Neuronal stem cell (in vitro differentiated cells): Measurements from ENCODE around the gene TRPM2.

ENCODE experiments used
- DNase-seq: peaks from one replicate; pipeline ENCODE4 v3.0.0-alpha.2; 2013; ENCODE audit warnings: low spot score
- H2AFZ ChIP-seq: one replicate; pipeline ENCODE4 v1.6.1; 2013; ENCODE audit warnings: mild to moderate bottlenecking, low read length, inconsistent platforms
- H2AK5ac ChIP-seq: 2 replicates; pipeline ENCODE4 v1.6.1; 2013; ENCODE audit warnings: low read depth, mild to moderate bottlenecking, inconsistent platforms, low read length, moderate library complexity, mixed read lengths
- H2BK120ac ChIP-seq: 2 replicates; pipeline ENCODE4 v1.6.1; 2013; ENCODE audit warnings: low read depth, mild to moderate bottlenecking, inconsistent platforms, low read length, moderate library complexity, mixed read lengths
- H2BK12ac ChIP-seq: one replicate; pipeline ENCODE4 v1.6.1; 2013; ENCODE audit warnings: low read length, inconsistent platforms
- H2BK15ac ChIP-seq: 2 replicates; pipeline ENCODE4 v1.6.1; 2013; ENCODE audit warnings: mild to moderate bottlenecking, low read length, inconsistent platforms, mixed read lengths
- H2BK5ac ChIP-seq: one replicate; pipeline ENCODE4 v1.6.1; 2013; ENCODE audit warnings: inconsistent platforms, mild to moderate bottlenecking, low read length, moderate library complexity
- H3K14ac ChIP-seq: one replicate; pipeline ENCODE4 v1.6.1; 2013; ENCODE audit warnings: low read length, inconsistent platforms
- H3K18ac ChIP-seq: 2 replicates; pipeline ENCODE4 v1.6.1; 2013; ENCODE audit warnings: low read length, inconsistent platforms
- H3K23ac ChIP-seq: 2 replicates; pipeline ENCODE4 v1.6.1; 2013; ENCODE audit warnings: low read depth, mild to moderate bottlenecking, mixed read lengths, low read length, inconsistent platforms; ENCODE audit not compliant: poor library complexity
- H3K27ac ChIP-seq: replicated peaks from 3 replicates; pipeline ENCODE4 v1.5.1; 2013; ENCODE audit warnings: low read length, inconsistent platforms
- H3K27me3 ChIP-seq, 3 experiments: 2 replicates each; pipeline ENCODE4 v1.6.1; 2013; ENCODE audit warnings: low read length in 3 of 3, mild to moderate bottlenecking in 2 of 3, inconsistent platforms in 1 of 3, low read depth in 1 of 3, mixed read lengths in 1 of 3, moderate library complexity in 1 of 3; ENCODE audit not compliant: control insufficient read depth in 3 of 3, insufficient read depth in 3 of 3
- H3K36me3 ChIP-seq, 2 donors: replicated peaks in 1 of 2; 2 replicates each; pipeline ENCODE4 v1.6.1; 2013; ENCODE audit warnings: low read length in 2 of 2; ENCODE audit not compliant: control insufficient read depth in 2 of 2, insufficient read depth in 2 of 2
- H3K4ac ChIP-seq: 2 replicates; pipeline ENCODE4 v1.6.1; 2013; ENCODE audit warnings: inconsistent platforms, mild to moderate bottlenecking, low read length, moderate library complexity
- H3K4me1 ChIP-seq, 2 donors: 1 replicate in 1 of 2; 2 replicates in 1 of 2; pipeline ENCODE4 v1.6.1; 2013; ENCODE audit warnings: low read length in 2 of 2, low read depth in 1 of 2; ENCODE audit not compliant: control insufficient read depth in 2 of 2, insufficient read depth in 1 of 2
- H3K4me2 ChIP-seq: one replicate; pipeline ENCODE4 v1.6.1; 2013; ENCODE audit warnings: mild to moderate bottlenecking, low read length, inconsistent platforms; ENCODE audit not compliant: insufficient read depth, poor library complexity, severe bottlenecking
- H3K4me3 ChIP-seq, 2 donors: 2 replicates each; pipeline ENCODE4 v1.5.1; 2013; ENCODE audit warnings: low read length in 2 of 2, mild to moderate bottlenecking in 2 of 2, inconsistent platforms in 1 of 2, moderate library complexity in 1 of 2
- H3K79me1 ChIP-seq: one replicate; pipeline ENCODE4 v1.6.1; 2013; ENCODE audit warnings: low read depth, mild to moderate bottlenecking, inconsistent platforms, low read length, moderate library complexity
- H3K9ac ChIP-seq: one replicate; pipeline ENCODE4 v1.6.1; 2013; ENCODE audit warnings: mild to moderate bottlenecking, low read depth, low read length, inconsistent platforms; ENCODE audit not compliant: poor library complexity
- H3K9me3 ChIP-seq, 2 donors: replicated peaks in 1 of 2; 2 replicates each; pipeline versions ENCODE3 to v1.6.1; 2013; ENCODE audit warnings: low read length in 2 of 2, mild to moderate bottlenecking in 2 of 2, inconsistent platforms in 1 of 2, low read depth in 1 of 2, mixed read lengths in 1 of 2, moderate library complexity in 1 of 2; ENCODE audit not compliant: control insufficient read depth in 2 of 2, insufficient read depth in 1 of 2
- H4K8ac ChIP-seq: one replicate; pipeline ENCODE4 v1.6.1; 2013; ENCODE audit warnings: low read depth, mild to moderate bottlenecking, inconsistent platforms, low read length, moderate library complexity
- H4K91ac ChIP-seq: one replicate; pipeline ENCODE4 v1.6.1; 2013; ENCODE audit warnings: low read length, low read depth, mild to moderate bottlenecking, inconsistent platforms; ENCODE audit not compliant: poor library complexity
- WGBS, 2 donors: extraction: QIAGEN DNeasy Blood & Tissue Kit; methylation state at CpG; one replicate each; pipeline ENCODE4 v1.1.7; 2013; ENCODE audit warnings: missing lambda C conversion rate in 2 of 2, mixed read lengths in 1 of 2; ENCODE audit not compliant: insufficient read length in 2 of 2, insufficient replicate concordance in 1 of 2; ENCODE audit errors: extremely low coverage in 2 of 2; 5-methylcytosine and 5-hydroxymethylcytosine counted together

Gene TRPM2

DNA sequence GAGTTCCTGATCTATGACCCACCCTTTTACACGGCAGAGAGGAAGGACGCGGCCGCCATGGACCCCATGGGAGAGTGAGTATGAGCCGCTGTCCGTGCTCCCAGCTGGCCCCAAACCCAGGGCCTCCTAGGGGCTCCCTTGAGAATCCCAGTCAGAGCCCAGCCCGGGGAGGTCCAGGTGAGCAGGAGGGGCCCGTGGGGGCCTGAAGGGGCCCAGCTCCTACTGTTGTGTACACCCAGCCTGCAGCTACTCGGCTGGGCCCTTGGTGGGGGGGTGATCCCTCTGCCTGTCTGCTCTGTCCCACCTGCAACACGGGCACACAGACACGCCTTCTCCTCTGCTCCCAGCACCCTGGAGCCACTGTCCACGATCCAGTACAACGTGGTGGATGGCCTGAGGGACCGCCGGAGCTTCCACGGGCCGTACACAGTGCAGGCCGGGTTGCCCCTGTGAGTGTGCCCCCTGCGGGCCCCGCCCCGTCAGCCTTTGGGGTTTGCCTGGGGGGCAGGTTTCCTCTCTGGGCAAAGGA is 73.3 kb downstream of the TRPM2 start:
- H3K4me2 ChIP-seq, result no peak overlapping the region
- H3K18ac ChIP-seq, result no peak overlapping the region
- peaks cover 0 to 12% (median 0%) of the 10 kb centered on the region in 3 experiments for H3K27me3 ChIP-seq
- no peak overlapping the region for H3K27ac ChIP-seq
- H3K14ac ChIP-seq, result peak overlapping the region; percentile 71
- H4K91ac ChIP-seq, result no peak overlapping the region
- peak overlapping the region; percentile 55 for H3K23ac ChIP-seq
- H2AFZ ChIP-seq, result no peak overlapping the region
- peak overlapping the region; percentile 82 for H4K8ac ChIP-seq
- no peak for DNase-seq
- peaks cover 3 to 11% of the 10 kb centered on the region in 2 donors for H3K9me3 ChIP-seq
- no peak overlapping the region for H2BK120ac ChIP-seq
- H3K79me1 ChIP-seq, result no peaks in the 10 kb centered on the region
- H3K4me3 ChIP-seq, result no peak overlapping the region
- peak overlapping the region; percentile 81 for H2AK5ac ChIP-seq
- peak overlapping the region; percentile 85 for H2BK15ac ChIP-seq
- no peak overlapping the region for H3K4ac ChIP-seq
- peak overlapping the region; percentile 30 for H2BK12ac ChIP-seq
- peaks cover 0 to 6% of the 10 kb centered on the region in 2 donors for H3K4me1 ChIP-seq
- WGBS, 2 donors, result no CpG with 5 or more reads among the region's 21 CpGs
- H3K9ac ChIP-seq, result no peak overlapping the region
- peak overlapping the region; percentile 53 for H2BK5ac ChIP-seq
- H3K36me3 ChIP-seq, result no peaks in the 10 kb centered on the region

DNA sequence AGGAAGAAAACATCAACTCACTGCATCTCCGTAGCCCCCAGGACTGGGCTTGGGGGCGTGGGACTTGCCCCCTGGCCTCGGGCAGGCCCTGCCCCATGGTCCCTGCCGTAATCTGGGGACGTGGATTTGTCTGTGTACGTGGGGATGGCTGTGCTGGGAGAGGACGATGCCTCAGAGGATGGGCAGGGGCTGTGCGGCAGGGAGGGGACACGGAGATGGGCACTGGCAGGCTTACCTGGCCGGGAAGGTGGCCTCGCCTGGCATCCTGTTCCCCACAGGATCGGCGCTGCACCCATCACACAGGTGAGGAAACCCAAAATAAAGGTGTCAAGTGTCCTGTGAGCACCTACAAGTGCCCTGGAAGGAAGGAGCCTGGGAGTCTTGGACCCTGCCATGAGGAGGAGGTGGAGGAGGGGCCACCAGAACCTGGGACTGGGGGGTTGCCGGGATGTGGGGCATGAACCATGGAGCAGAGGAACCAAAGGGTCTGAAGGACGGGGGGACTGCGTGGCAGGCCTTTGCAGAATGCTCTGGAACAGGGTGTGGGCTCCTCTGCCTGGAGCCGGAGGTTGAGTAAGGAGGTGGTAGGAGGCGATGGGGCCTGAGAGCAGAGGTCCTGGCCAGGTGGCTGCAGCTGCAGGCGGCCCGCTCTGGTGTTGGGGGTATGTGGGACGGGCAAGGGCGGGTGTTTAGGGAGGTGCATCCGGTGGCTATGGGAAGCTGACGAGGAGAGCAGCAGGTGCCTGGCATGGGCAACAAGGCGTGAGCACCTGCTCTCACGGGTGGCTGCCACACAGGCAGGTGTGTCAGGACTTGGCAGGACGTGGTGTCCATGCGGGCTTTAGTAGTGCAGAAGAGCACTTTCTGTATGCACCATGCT is 74.1 kb downstream of the TRPM2 start:
- Histone ChIP-seq H3K4me3 (peak overlapping the region in 1 of 2 donors; percentile 3), H3K27ac (no peak overlapping the region), H3K79me1 (no peaks in the 10 kb centered on the region), H3K4me1 (peaks cover 0 to 6% of the 10 kb centered on the region in 2 donors), H3K36me3 (no peaks in the 10 kb centered on the region), H3K9me3 (peaks cover 3 to 11% of the 10 kb centered on the region in 2 donors), H2AK5ac (peak overlapping the region; percentile 84), H2BK120ac (no peak overlapping the region), H4K91ac (no peak overlapping the region), H3K27me3 (peaks cover 0 to 9% (median 0%) of the 10 kb centered on the region in 3 experiments), H2BK5ac (no peak overlapping the region), H3K14ac (peak overlapping the region; percentile 82), H4K8ac (peak overlapping the region; percentile 43), H2BK12ac (no peak overlapping the region), H2AFZ (no peak overlapping the region), H3K4me2 (no peak overlapping the region), H3K18ac (peak overlapping the region; percentile 57), H3K9ac (peak overlapping the region; percentile 60), H2BK15ac (no peak overlapping the region), H3K23ac (no peak overlapping the region), H3K4ac (no peak overlapping the region)
- DNase-seq, result no peak
- WGBS, 2 donors, result no CpG with 5 or more reads among the region's 28 CpGs

DNA sequence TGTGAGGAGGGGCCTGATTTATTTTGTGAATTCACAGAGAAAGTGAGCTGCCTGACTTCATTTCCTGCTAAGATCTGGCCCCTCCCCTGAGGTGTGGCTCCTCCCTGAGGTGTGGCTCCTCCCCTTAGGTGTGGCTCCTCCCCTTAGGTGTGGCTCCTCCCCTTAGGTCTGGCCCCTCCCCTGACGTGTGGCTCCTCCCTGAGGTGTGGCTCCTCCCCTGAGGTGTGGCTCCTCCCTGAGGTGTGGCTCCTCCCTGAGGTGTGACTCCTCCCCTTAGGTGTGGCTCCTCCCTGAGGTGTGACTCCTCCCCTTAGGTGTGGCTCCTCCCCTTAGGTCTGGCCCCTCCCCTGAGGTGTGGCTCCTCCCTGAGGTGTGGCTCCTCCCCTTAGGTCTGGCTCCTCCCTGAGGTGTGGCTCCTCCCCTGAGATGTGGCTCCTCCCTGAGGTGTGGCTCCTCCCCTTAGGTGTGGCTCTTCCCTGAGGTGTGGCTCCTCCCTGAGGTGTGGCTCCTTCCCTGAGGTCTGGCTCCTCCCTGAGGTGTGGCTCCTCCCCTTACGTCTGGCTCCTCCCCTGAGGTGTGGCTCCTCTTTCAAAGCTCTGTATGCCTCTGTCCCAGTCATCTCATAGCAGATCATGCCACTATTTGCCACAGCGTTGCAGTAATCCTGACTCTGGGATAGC is 75.0 kb downstream of the TRPM2 start:
- WGBS, 2 donors, result no CpG with 5 or more reads among the region's 3 CpGs
- H2AK5ac ChIP-seq, result no peak overlapping the region
- H3K4me3 ChIP-seq, result no peak overlapping the region
- H2AFZ ChIP-seq, result no peak overlapping the region
- no peak overlapping the region for H2BK12ac ChIP-seq
- no peak overlapping the region for H4K91ac ChIP-seq
- H3K23ac ChIP-seq, result no peak overlapping the region
- peaks cover 0 to 6% of the 10 kb centered on the region in 2 donors for H3K4me1 ChIP-seq
- no peak for DNase-seq
- H3K14ac ChIP-seq, result no peak overlapping the region
- no peaks in the 10 kb centered on the region for H3K79me1 ChIP-seq
- no peak overlapping the region for H2BK5ac ChIP-seq
- no peak overlapping the region for H2BK120ac ChIP-seq
- H2BK15ac ChIP-seq, result no peak overlapping the region
- H3K4me2 ChIP-seq, result no peak overlapping the region
- no peak overlapping the region for H3K4ac ChIP-seq
- no peak overlapping the region for H3K9ac ChIP-seq
- peaks cover 0 to 14% (median 0%) of the 10 kb centered on the region in 3 experiments for H3K27me3 ChIP-seq
- H3K18ac ChIP-seq, result no peak overlapping the region
- H3K9me3 ChIP-seq, result peaks cover 3 to 11% of the 10 kb centered on the region in 2 donors
- H3K27ac ChIP-seq, result no peak overlapping the region
- no peak overlapping the region for H4K8ac ChIP-seq
- H3K36me3 ChIP-seq, result no peaks in the 10 kb centered on the region

GRCh38 chr21:44429894-44430293 is 76.5 kb downstream of the TRPM2 start:
- Histone ChIP-seq H3K9ac (no peak overlapping the region), H3K4ac (no peak overlapping the region), H2BK15ac (no peak overlapping the region), H3K4me3 (no peak overlapping the region), H3K4me1 (peaks cover 0 to 5% of the 10 kb centered on the region in 2 donors), H3K14ac (no peak overlapping the region), H3K27ac (no peak overlapping the region), H3K79me1 (peaks cover under 1% of the 10 kb centered on the region), H2BK120ac (no peak overlapping the region), H2AFZ (no peak overlapping the region), H2BK12ac (no peak overlapping the region), H3K18ac (no peak overlapping the region), H3K4me2 (no peak overlapping the region), H3K23ac (no peak overlapping the region), H4K8ac (no peak overlapping the region), H3K9me3 (peaks cover 3 to 11% of the 10 kb centered on the region in 2 donors), H2BK5ac (no peak overlapping the region), H3K27me3 (peaks cover 0 to 10% (median 0%) of the 10 kb centered on the region in 3 experiments), H3K36me3 (no peaks in the 10 kb centered on the region), H4K91ac (no peak overlapping the region), H2AK5ac (no peak overlapping the region)
- no CpG with 5 or more reads among the region's 1 CpG for WGBS, 2 donors
- no peak for DNase-seq
